ENCODE measurements around the gene PKIB.
"Not testable (repeated sequence)": the region's sequence is repeated elsewhere in the genome, so short reads cannot be mapped to it uniquely, and the experiment has no call there.

GRCh38 chr6:122744856-122745255 lies 134.7 kb downstream of the PKIB start:
- TF ChIP-seq CTCF (conservative IDR thresholded peaks at IDR 0.05; ENCODE audit: low read depth, low read length); POLR2A (IDR thresholded peaks at IDR 0.05; ENCODE audit: low read depth, low read length); RAD21 (IDR thresholded peaks at IDR 0.05; ENCODE audit: low read length); BHLHE40 (IDR thresholded peaks at IDR 0.05; ENCODE audit: low read depth, low read length); MAFK (IDR thresholded peaks at IDR 0.05; ENCODE audit: low read depth, low read length); ELK1 (IDR thresholded peaks at IDR 0.05; ENCODE audit: borderline replicate concordance, low read depth, low read length); CEBPB (IDR thresholded peaks at IDR 0.05; ENCODE audit: low read depth, low read length); RCOR1 (IDR thresholded peaks at IDR 0.05; ENCODE audit: insufficient replicate concordance, low read length); SMC3 (IDR thresholded peaks at IDR 0.05; ENCODE audit: low read depth, low read length); MXI1 (IDR thresholded peaks at IDR 0.05; ENCODE audit: borderline replicate concordance, low read depth, low read length); MAZ (IDR thresholded peaks at IDR 0.05; ENCODE audit: borderline replicate concordance, low read depth, low read length); NFE2L2 (IDR thresholded peaks at IDR 0.05; ENCODE audit: low read depth, low read length); USF2 (IDR thresholded peaks at IDR 0.05; ENCODE audit: low read depth, low read length): not testable (repeated sequence)

All from IMR-90 (cell line).